ENCODE data around the gene TXNDC17. TPM values are rescaled to one million over a fixed set of nuclear protein-coding genes. Genes with fewer than 3 reads are reported as not detected.

TXNDC17 gene
- total RNA-seq, 2 donors from 2014 or later: 135 to 151 TPM

- Histone ChIP-seq H3K4me1 (ENCODE audit: control insufficient read depth, insufficient read depth, low read length) (peaks cover 9% of the 10 kb centered on the region), H3K27ac (ENCODE audit: low read depth, low read length) (no peak overlapping the region), H3K36me3 (ENCODE audit: control insufficient read depth, insufficient read depth, low read length) (no peaks in the 10 kb centered on the region), H3K4me3 (ENCODE audit: low read length) (no peak overlapping the region), H3K27me3 (ENCODE audit: control insufficient read depth, insufficient read depth, low read length, poor library complexity, severe bottlenecking) (no peaks in the 10 kb centered on the region), H3K9me3 (ENCODE audit: control insufficient read depth, low read length) (no peaks in the 10 kb centered on the region), H3K9ac (ENCODE audit: extremely low read depth, low read length, poor library complexity, severe bottlenecking) (no peak overlapping the region)
- H3K27ac Mint-ChIP-seq: no peak overlapping the region
- no peak for DNase-seq
- 98 to 100% methylated on average over 2 to 3 of the region's 3 CpGs for WGBS, 2 experiments (ENCODE audit: insufficient coverage in 1 of 2, insufficient read length in 1 of 2)
- H3K9me3 Mint-ChIP-seq: no peaks in the 10 kb centered on the region
- H3K4me1 Mint-ChIP-seq: peaks cover 26% of the 10 kb centered on the region
- no peak for TF ChIP-seq CTCF (conservative IDR thresholded peaks at IDR 0.05)
- H3K36me3 Mint-ChIP-seq (ENCODE audit: low read depth): no peaks in the 10 kb centered on the region
- peaks cover 8% of the 10 kb centered on the region for H3K27me3 Mint-ChIP-seq (ENCODE audit: insufficient read depth)
- no peak overlapping the region for H3K4me3 Mint-ChIP-seq
Observed at GRCh38 chr17:6683081-6683684, 42.3 kb downstream of the TXNDC17 start.

DNA sequence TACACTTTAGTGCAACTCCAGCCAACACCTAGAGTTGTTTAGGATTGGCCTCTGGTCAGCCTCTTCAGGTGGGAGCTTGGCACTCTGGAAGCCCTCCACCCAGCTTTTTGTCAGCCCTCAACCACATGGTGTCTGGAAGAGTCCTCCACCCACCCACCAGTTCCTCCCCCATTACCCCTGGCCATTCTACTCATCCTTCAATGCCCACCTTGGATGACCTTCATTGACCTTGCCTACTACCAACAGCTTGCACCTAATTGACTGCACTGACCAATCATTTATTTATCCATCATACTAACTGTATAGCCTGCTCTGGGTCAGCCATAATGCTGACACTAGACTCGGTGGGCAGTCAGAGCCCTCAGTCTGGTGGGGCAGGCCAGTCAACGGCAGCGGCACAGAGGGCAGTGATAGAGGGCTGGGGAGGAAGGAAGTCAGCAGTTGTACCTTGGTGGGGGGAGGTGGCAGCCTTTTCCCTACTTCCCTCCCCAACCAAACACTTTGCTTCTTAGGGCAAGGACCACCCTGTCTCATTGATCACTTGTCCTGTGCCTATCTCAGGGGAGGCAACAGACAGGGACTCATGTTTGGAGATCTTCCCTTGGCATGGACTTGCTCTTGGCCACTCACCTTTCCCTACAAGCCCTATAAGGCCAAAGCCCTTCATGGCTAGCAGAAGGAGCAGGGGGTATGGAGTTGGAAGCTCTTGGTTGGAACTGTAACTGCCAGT is 43.0 kb downstream of the TXNDC17 start:
- Histone ChIP-seq H3K27ac (ENCODE audit: low read depth, low read length) (no peak overlapping the region), H3K4me3 (ENCODE audit: low read length) (no peak overlapping the region), H3K27me3 (ENCODE audit: control insufficient read depth, insufficient read depth, low read length, poor library complexity, severe bottlenecking) (no peaks in the 10 kb centered on the region), H3K4me1 (ENCODE audit: control insufficient read depth, insufficient read depth, low read length) (peaks cover 9% of the 10 kb centered on the region), H3K9me3 (ENCODE audit: control insufficient read depth, low read length) (no peaks in the 10 kb centered on the region), H3K36me3 (ENCODE audit: control insufficient read depth, insufficient read depth, low read length) (no peaks in the 10 kb centered on the region), H3K9ac (ENCODE audit: extremely low read depth, low read length, poor library complexity, severe bottlenecking) (no peak overlapping the region)
- no peak for TF ChIP-seq CTCF (conservative IDR thresholded peaks at IDR 0.05)
- H3K4me3 Mint-ChIP-seq: peak overlapping the region; percentile 5
- H3K27ac Mint-ChIP-seq: peak overlapping the region; percentile 45
- peaks cover 5% of the 10 kb centered on the region for H3K27me3 Mint-ChIP-seq (ENCODE audit: insufficient read depth)
- DNase-seq: no peak
- peaks cover 26% of the 10 kb centered on the region for H3K4me1 Mint-ChIP-seq
- H3K36me3 Mint-ChIP-seq (ENCODE audit: low read depth): no peaks in the 10 kb centered on the region
- 97% methylated on average over 3 of the region's 3 CpGs; no CpG with 5 or more reads in 1 of the 2 experiments for WGBS, 2 experiments (ENCODE audit: insufficient coverage in 1 of 2, insufficient read length in 1 of 2)
- no peaks in the 10 kb centered on the region for H3K9me3 Mint-ChIP-seq

GRCh38 chr17:6684460-6684783 is 43.6 kb downstream of the TXNDC17 start:
- Mint-ChIP-seq H3K4me3 (peak overlapping the region; percentile 5), H3K4me1 (peaks cover 26% of the 10 kb centered on the region), H3K9me3 (no peaks in the 10 kb centered on the region), H3K27ac (peak overlapping the region; percentile 45), H3K27me3 (ENCODE audit: insufficient read depth) (peaks cover 5% of the 10 kb centered on the region), H3K36me3 (ENCODE audit: low read depth) (no peaks in the 10 kb centered on the region)
- WGBS, 2 experiments (ENCODE audit: insufficient coverage in 1 of 2, insufficient read length in 1 of 2): 67 to 84% methylated on average over 3 to 7 of the region's 7 CpGs
- no peak for TF ChIP-seq CTCF (conservative IDR thresholded peaks at IDR 0.05)
- Histone ChIP-seq H3K27ac (ENCODE audit: low read depth, low read length) (no peak overlapping the region), H3K9me3 (ENCODE audit: control insufficient read depth, low read length) (no peaks in the 10 kb centered on the region), H3K27me3 (ENCODE audit: control insufficient read depth, insufficient read depth, low read length, poor library complexity, severe bottlenecking) (no peaks in the 10 kb centered on the region), H3K9ac (ENCODE audit: extremely low read depth, low read length, poor library complexity, severe bottlenecking) (no peak overlapping the region), H3K36me3 (ENCODE audit: control insufficient read depth, insufficient read depth, low read length) (no peaks in the 10 kb centered on the region), H3K4me3 (ENCODE audit: low read length) (no peak overlapping the region), H3K4me1 (ENCODE audit: control insufficient read depth, insufficient read depth, low read length) (peaks cover 9% of the 10 kb centered on the region)
- DNase-seq: peak; percentile 81

All from endodermal cell (in vitro differentiated cells).